GM21390 (cell line): ENCODE results near the gene CCDC149.

Experiments
- ATAC-seq: cut with Tn5 transposase; IDR thresholded peaks from one replicate; pipeline ENCODE4 v1.9.1; 2021; ENCODE audit not compliant: unreplicated experiment

The CCDC149 gene

GRCh38 chr4:24845132-24845531 is 67.7 kb downstream of the CCDC149 start:
- no peak for ATAC-seq

- no peak for ATAC-seq
Measured at GRCh38 chr4:24843096-24843495, 69.7 kb downstream of the CCDC149 start.

- ATAC-seq = no peak
Measured at GRCh38 chr4:24842356-24842755, 70.5 kb downstream of the CCDC149 start.

- no peak for ATAC-seq
Measured at GRCh38 chr4:24840826-24841543, 71.9 kb downstream of the CCDC149 start.

GRCh38 chr4:24840362-24840761 is 72.5 kb downstream of the CCDC149 start:
- no peak for ATAC-seq

GRCh38 chr4:24837781-24838180 is 75.1 kb downstream of the CCDC149 start:
- no peak for ATAC-seq

- no peak for ATAC-seq
Measured at GRCh38 chr4:24837336-24837735, 75.5 kb downstream of the CCDC149 start.

GRCh38 chr4:24836661-24837242 is 76.1 kb downstream of the CCDC149 start:
- ATAC-seq = no peak

- ATAC-seq = no peak
Measured at GRCh38 chr4:24835696-24836095, 77.1 kb downstream of the CCDC149 start.

- ATAC-seq = no peak
Measured at GRCh38 chr4:24831637-24832036, 81.2 kb downstream of the CCDC149 start.

GRCh38 chr4:24824720-24825119 is 88.1 kb downstream of the CCDC149 start:
- no peak for ATAC-seq

GRCh38 chr4:24820541-24820940 is 92.3 kb downstream of the CCDC149 start:
- ATAC-seq = no peak

- ATAC-seq = no peak
Measured at GRCh38 chr4:24816797-24817196, 96.0 kb downstream of the CCDC149 start.

GRCh38 chr4:24813732-24814131 is 99.1 kb downstream of the CCDC149 start:
- ATAC-seq = no peak

GRCh38 chr4:24810871-24811631 is 101.8 kb downstream of the CCDC149 start:
- no peak for ATAC-seq

GRCh38 chr4:24809815-24810405 is 102.9 kb downstream of the CCDC149 start:
- no peak for ATAC-seq

GRCh38 chr4:24809376-24809775 is 103.5 kb downstream of the CCDC149 start:
- no peak for ATAC-seq

- ATAC-seq = no peak
Measured at GRCh38 chr4:24808955-24809354, 103.9 kb downstream of the CCDC149 start.

- ATAC-seq = no peak
Measured at GRCh38 chr4:24808261-24808660, 104.6 kb downstream of the CCDC149 start.

- ATAC-seq = no peak
Measured at GRCh38 chr4:24807611-24808010, 105.2 kb downstream of the CCDC149 start.

- ATAC-seq = no peak
Measured at GRCh38 chr4:24806206-24806990, 106.4 kb downstream of the CCDC149 start.
